Smooth muscle cell (in vitro differentiated cells): Measurements from ENCODE around the gene OR2D2. TPM values are rescaled to one million over a fixed set of nuclear protein-coding genes. Genes with fewer than 3 reads are reported as not detected.

Experiments
- DNase-seq: peaks from one replicate; lab custom pipeline; 2025; ENCODE audit not compliant: unreplicated experiment; lab: John Stamatoyannopoulos, UW
- H2AFZ ChIP-seq: fragments of 200-600 bp; sonication (generic); 2 replicates; pipeline ENCODE4 v1.6.0; 2016; ENCODE audit warnings: antibody characterized with exemption, low read depth, mild to moderate bottlenecking
- H3F3A ChIP-seq: fragments of 200-600 bp; sonication (generic); 2 replicates; pipeline ENCODE4 v1.6.0; 2017; ENCODE audit warnings: antibody characterized with exemption, low read depth
- H3K27ac ChIP-seq: fragments of 200-600 bp; sonication (generic); 2 replicates; pipeline ENCODE4 v1.5.1; 2016; ENCODE audit warnings: low read depth, mild to moderate bottlenecking
- H3K27me3 ChIP-seq: fragments of 200-600 bp; sonication (generic); 2 replicates; pipeline ENCODE4 v1.6.1; 2016; ENCODE audit warnings: low read depth, mild to moderate bottlenecking
- H3K36me3 ChIP-seq: fragments of 200-600 bp; sonication (generic); 2 replicates; pipeline ENCODE4 v1.5.1; 2016; ENCODE audit warnings: low read depth
- H3K4me1 ChIP-seq: fragments of 200-600 bp; sonication (generic); 2 replicates; pipeline ENCODE4 v1.5.1; 2016; ENCODE audit warnings: low read depth
- H3K4me2 ChIP-seq: fragments of 200-600 bp; sonication (generic); 2 replicates; pipeline ENCODE4 v1.6.0; 2016; ENCODE audit warnings: mild to moderate bottlenecking
- H3K4me3 ChIP-seq: fragments of 200-600 bp; sonication (generic); 2 replicates; pipeline ENCODE4 v1.5.1; 2016; ENCODE audit warnings: mild to moderate bottlenecking
- H3K79me2 ChIP-seq: fragments of 200-600 bp; sonication (generic); 2 replicates; pipeline ENCODE4 v1.6.0; 2016; ENCODE audit warnings: low read depth, mild to moderate bottlenecking
- H3K9ac ChIP-seq: fragments of 200-600 bp; sonication (generic); 2 replicates; pipeline ENCODE4 v1.6.0; 2016; ENCODE audit warnings: low read depth
- H3K9me3 ChIP-seq: fragments of 200-600 bp; sonication (generic); replicated peaks from 2 replicates; pipeline ENCODE4 v1.5.1; 2016; ENCODE audit warnings: low read depth
- H4K20me1 ChIP-seq: fragments of 200-600 bp; sonication (generic); 2 replicates; pipeline ENCODE4 v1.6.0; 2016; ENCODE audit warnings: low read depth
- WGBS: methylation state at CpG from one replicate; pipeline ENCODE4 v1.1.7; 2016; ENCODE audit warnings: low lambda C conversion rate; 5-methylcytosine and 5-hydroxymethylcytosine counted together
- polyA plus RNA-seq: library from polyadenylated mRNA; unstranded; fragments of >200 nt; fragmentation: Nextera tagmentation; extraction: Ambion mirVana; gene quantifications from 2 replicates; pipeline ENCODE4 v1.2.1, GENCODE V29; 2016
- total RNA-seq: library from RNA; depleted of rRNA; stranded (reverse); fragments of >200 nt; gene quantifications from 2 replicates; pipeline ENCODE4 v1.2.3, GENCODE V29; 2014
- TF ChIP-seq, protein P1 (sequence below): fragments of 200-600 bp; sonication (generic); IDR thresholded peaks from 2 replicates; pipeline ENCODE4 v1.5.1; 2017; ENCODE audit warnings: borderline replicate concordance, mild to moderate bottlenecking, antibody characterized with exemption; ENCODE audit not compliant: insufficient read depth, poor library complexity, severe bottlenecking

Gene OR2D2
- total and polyA plus RNA-seq, 2 experiments from 2014 or later, result 0.13 TPM; not detected in 1

DNA sequence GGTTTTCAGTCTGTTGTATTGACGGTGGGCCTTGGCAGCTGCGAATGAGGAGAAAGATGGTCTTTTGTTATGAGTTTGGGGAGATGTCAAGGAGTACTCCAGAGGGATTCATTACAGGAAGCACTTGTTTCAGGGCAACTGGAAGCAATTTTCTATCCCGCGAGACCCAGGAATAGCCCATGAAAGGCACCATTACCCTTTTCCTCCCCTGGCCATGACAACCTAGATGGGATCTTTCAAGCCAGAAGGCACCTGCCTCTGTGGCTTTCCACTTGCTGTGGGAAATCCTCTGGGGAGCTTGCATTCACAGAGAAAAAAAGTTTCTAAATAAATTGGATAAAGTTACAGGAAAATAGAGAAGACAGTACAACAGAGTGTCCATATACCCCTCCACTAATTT lies 36.6 kb upstream of the OR2D2 start:
- H3K4me2 ChIP-seq, result no peak overlapping the region
- no peak overlapping the region for H3K4me3 ChIP-seq
- H3F3A ChIP-seq, result peaks cover 20% of the 10 kb centered on the region
- no peak overlapping the region for H3K27ac ChIP-seq
- H3K27me3 ChIP-seq, result no peaks in the 10 kb centered on the region
- H3K36me3 ChIP-seq, result no peaks in the 10 kb centered on the region
- H3K9me3 ChIP-seq, result no peaks in the 10 kb centered on the region
- peaks cover 14% of the 10 kb centered on the region for H3K4me1 ChIP-seq
- WGBS, result 59% methylated on average over 4 of the region's 4 CpGs
- TF ChIP-seq, protein P1, sequence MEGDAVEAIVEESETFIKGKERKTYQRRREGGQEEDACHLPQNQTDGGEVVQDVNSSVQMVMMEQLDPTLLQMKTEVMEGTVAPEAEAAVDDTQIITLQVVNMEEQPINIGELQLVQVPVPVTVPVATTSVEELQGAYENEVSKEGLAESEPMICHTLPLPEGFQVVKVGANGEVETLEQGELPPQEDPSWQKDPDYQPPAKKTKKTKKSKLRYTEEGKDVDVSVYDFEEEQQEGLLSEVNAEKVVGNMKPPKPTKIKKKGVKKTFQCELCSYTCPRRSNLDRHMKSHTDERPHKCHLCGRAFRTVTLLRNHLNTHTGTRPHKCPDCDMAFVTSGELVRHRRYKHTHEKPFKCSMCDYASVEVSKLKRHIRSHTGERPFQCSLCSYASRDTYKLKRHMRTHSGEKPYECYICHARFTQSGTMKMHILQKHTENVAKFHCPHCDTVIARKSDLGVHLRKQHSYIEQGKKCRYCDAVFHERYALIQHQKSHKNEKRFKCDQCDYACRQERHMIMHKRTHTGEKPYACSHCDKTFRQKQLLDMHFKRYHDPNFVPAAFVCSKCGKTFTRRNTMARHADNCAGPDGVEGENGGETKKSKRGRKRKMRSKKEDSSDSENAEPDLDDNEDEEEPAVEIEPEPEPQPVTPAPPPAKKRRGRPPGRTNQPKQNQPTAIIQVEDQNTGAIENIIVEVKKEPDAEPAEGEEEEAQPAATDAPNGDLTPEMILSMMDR, result no peak
- no peaks in the 10 kb centered on the region for H3K79me2 ChIP-seq
- H3K9ac ChIP-seq, result no peak overlapping the region
- H4K20me1 ChIP-seq, result no peaks in the 10 kb centered on the region
- no peak for DNase-seq
- H2AFZ ChIP-seq, result no peak overlapping the region

DNA sequence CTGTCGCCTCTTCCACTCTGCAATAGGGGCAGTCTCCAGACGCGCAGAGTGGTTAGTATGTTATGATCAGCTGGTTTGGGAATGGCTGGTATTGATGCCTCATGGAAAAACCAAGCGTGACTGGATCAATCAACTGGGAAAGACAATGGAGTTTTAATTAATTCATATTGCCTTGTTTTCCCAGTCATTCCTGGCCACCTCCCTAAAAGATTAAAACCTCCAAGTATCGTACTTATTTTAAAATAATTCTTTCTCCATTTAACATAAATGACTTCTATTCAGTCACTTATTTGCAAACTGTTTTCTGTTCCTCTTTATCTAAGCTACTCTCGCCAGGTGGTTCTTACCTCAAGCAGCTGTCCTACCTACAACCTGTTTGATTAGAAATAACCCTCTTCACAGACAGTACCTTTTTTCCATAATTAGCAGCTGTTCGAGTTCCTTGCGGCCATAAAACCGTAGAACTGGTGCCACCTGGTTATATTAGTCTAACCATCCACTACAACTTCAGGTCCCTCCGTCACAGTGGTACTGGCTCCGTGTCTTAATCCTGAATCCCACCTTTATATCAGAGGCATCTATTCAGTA lies 34.8 kb upstream of the OR2D2 start:
- Histone ChIP-seq H3K4me3 (peak overlapping the region; percentile 74), H3K36me3 (no peaks in the 10 kb centered on the region), H2AFZ (peak overlapping the region; percentile 97), H3K4me2 (peak overlapping the region; percentile 97), H3K4me1 (peaks cover 14% of the 10 kb centered on the region), H4K20me1 (no peaks in the 10 kb centered on the region), H3K27me3 (no peaks in the 10 kb centered on the region), H3K9me3 (no peaks in the 10 kb centered on the region), H3K79me2 (no peaks in the 10 kb centered on the region), H3K27ac (peak overlapping the region; percentile 82), H3F3A (peaks cover 20% of the 10 kb centered on the region), H3K9ac (peak overlapping the region; percentile 66)
- WGBS, result 14% methylated on average over 11 of the region's 11 CpGs
- TF ChIP-seq, protein P1, result no peak
- DNase-seq, result no peak

DNA sequence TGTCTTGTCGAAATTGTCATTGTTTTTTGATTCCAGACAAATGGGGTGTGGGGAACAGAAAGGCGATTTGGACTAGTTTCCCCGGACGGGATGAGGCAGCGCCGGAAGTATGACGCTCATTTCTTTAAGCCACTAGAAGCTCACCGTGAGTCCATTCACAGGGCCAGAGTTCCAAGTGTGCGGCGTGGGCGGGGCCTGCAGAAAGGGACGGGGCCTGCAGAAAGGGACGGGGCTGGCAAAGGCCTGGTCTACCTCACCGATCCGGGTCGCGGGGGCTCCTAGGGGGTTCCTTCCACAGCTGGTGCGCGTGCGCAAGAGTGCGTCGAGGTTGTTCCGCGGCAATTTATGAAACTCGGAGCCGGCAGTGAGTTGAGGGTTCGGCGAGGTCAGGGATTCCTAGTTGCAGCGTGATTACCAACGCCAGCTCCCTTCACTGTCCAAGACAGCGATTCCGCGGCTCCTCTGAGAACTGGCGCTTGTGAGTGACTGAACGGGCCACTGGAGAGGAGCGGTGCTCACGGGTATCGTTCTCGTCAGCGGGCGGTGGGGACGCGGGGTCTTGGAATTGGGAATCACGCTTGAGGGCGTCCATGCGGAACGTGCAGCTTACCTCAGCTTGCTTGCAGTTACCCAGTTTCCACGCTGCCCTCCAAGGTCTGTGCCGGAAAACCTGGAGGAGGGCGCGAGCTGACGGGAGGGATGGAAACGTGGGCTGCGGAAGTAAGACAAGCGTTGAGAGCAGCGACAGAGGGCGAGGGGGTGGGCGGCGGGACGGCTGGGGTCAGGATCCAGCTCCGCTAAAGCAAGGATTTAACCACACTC lies 34.1 kb upstream of the OR2D2 start, which contains the start of gene ZNF215:
Gene ZNF215, plus strand, starts transcription at position 219 of the 822 bp plus-strand sequence. CDS start 5,847 bp downstream, outside the sequence.
- Histone ChIP-seq H3K9ac (peak within 1 kb of the TSS; percentile 66), H3F3A (peaks cover 20% of the 10 kb centered on the region), H3K9me3 (no peaks in the 10 kb centered on the region), H2AFZ (peak within 1 kb of the TSS; percentile 97), H3K4me3 (peak within 1 kb of the TSS; percentile 74), H3K36me3 (no peaks in the 10 kb centered on the region), H3K4me2 (peak within 1 kb of the TSS; percentile 97), H3K79me2 (no peaks in the 10 kb centered on the region), H3K27ac (peak within 1 kb of the TSS; percentile 82), H3K27me3 (no peaks in the 10 kb centered on the region), H3K4me1 (peaks cover 14% of the 10 kb centered on the region), H4K20me1 (no peaks in the 10 kb centered on the region)
- peak; percentile 65 for DNase-seq
- 2% methylated on average over 57 of the region's 61 CpGs for WGBS
- TF ChIP-seq, protein P1, result no peak
